ENCODE data around the gene NRCAM. TPM values are rescaled to one million over a fixed set of nuclear protein-coding genes. Genes with fewer than 3 reads are reported as not detected.
A peak's percentile ranks its signal among the peaks of the same experiment; 100 is the strongest.

The NRCAM gene
- total RNA-seq, 1 experiment from 2014 or later: 19.2 TPM

DNA sequence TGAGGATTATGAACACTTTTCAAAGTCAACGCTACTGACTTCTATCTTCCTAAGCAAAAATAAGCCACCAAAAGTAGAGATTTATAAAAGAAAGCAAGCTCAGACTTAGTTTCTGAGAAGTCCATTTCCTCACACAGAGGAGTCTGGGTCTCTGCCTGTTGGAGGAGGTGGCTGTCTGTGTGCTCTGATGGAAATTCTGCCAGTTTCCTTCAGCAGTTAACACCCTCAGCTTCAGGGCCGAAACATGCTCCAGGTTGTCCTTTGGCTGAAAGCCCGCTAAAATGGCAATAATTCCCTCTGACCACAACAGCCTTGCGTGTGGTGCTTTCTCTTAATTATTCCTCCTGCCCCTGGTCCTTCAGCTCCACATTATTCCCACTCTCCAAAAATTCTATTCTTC is 198.3 kb downstream of the NRCAM start:
- no peak for DNase-seq (ENCODE audit: low read depth, low spot score)
- in situ Hi-C loops (cut with HindIII; ENCODE audit: low pct_unique_long_range_greater_than_20kb, low sequenced_read_pairs): no loop called here

DNA sequence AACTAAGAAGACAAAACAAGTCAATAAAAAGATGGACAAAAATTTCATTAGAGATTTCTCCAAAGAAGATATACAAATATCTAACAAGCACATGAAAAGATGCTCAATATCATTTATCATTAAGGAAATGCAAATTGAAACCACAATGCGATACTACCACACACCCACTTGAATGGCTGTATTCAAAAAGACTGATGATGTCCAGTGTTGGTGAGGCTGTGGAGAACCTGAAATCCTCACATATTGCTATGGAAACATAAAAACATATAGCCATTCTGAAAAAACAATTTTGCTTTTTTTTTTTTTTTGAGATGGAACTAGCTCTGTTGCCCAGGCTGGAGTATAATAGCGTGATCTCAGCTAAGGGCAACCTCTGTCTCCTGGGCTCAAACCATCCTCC is 202.0 kb downstream of the NRCAM start:
- in situ Hi-C loops (cut with HindIII; ENCODE audit: low pct_unique_long_range_greater_than_20kb, low sequenced_read_pairs): no loop called here

DNA sequence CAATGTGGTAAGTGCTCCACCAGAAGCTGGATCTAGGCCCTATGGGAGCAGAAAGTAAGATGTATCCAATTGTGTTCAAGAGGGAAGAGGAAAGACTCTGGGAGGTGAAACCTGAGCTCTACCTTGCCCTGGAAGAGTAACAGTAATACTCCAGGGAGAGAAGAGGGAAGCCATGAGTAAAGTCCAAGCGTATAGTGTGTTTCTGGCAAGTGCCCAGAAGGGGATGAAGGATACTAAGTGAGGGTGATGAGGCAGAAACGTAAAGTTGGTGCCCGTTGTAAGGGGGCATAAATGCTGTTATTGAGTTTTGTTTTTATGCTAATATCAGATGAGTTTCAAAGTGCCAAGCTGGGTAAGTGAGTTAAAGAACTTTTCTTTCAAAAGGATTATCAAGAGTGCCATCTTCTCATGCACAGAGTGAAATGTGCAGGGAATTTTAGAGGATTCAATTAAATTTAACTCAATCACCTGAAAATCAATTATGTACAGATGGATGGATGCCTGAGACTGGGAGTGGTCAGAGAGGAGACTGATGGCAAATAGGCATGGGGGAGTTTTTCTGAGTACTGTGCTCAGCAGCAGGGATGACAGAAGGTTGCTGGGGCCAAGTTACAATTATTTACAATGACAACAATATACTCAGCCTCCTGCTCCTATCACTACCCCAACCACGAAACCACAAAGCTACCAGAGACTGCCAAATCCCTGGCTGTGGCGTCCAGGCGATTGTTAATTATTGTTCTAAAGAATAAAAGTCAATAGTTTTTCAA is 202.8 kb downstream of the NRCAM start:
- in situ Hi-C loops (cut with HindIII; ENCODE audit: low pct_unique_long_range_greater_than_20kb, low sequenced_read_pairs): no loop called here

More for the DNA sequence above, 202.0 kb downstream of the NRCAM start:
- DNase-seq (ENCODE audit: low read depth, low spot score): no peak

DNA sequence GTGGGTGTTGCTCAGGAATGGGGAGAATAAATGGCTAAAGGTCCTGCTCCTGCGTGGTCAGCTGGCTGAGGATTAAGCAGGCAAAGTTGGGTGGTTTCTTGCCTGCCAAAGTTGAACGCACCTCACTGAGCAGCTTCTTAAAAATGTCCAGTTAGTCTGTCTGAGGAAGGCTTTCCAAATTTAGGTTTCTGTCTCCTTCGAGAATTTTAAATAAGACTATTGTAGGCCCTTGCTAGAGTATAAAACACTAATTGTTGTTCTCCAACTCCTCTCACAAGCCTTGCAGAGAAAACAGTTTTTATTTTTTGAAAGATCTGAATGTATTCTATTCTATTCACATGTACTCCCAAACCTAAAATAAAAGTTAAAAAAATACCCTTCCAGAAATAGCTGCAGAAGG is 204.1 kb downstream of the NRCAM start:
- DNase-seq (ENCODE audit: low read depth, low spot score): peak; percentile 68
- in situ Hi-C loops (cut with HindIII; ENCODE audit: low pct_unique_long_range_greater_than_20kb, low sequenced_read_pairs): no loop called here

More for the DNA sequence above, 202.8 kb downstream of the NRCAM start:
- no peak for DNase-seq (ENCODE audit: low read depth, low spot score)

DNA sequence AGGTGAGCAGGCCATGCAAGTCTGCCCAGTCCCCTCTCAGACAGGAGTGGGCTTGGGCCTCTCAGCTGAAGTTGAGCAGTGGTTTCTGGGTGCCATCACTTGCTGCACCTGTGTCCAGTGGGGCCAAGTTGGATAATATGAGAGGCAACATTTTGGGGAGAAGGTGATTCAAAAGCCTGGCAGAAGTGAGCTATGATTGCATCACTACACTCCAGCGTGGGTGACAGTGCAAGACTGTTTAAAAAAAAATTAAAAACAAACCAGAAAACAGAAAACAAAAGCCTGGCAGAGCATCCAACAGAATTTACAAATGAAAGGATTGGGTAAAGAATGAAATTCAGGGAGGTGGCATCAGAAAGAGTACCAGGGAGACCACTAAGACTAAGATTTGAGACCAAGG is 204.5 kb downstream of the NRCAM start:
- DNase-seq (ENCODE audit: low read depth, low spot score): no peak
- in situ Hi-C loops (cut with HindIII; ENCODE audit: low pct_unique_long_range_greater_than_20kb, low sequenced_read_pairs): no loop called here

DNA sequence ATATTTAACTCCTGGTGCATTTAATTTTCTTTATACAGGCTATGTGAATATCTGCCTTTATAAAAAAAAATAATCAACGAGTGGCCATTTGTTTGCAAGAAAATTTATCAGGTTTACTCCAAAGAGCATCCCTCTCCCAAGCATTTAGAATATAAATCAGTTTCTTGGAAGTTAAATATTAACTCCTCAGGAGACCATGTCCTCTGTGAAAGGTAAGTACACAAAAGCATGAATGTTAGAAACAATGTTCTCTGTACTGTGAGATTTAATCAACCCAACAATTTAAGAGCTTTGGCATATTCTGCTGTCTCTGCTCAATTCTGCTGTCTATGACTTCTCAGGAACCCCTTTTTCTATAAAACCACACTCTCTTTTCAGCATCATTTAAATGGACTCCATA is 206.8 kb downstream of the NRCAM start:
- in situ Hi-C loops (cut with HindIII; ENCODE audit: low pct_unique_long_range_greater_than_20kb, low sequenced_read_pairs): no loop called here

DNA sequence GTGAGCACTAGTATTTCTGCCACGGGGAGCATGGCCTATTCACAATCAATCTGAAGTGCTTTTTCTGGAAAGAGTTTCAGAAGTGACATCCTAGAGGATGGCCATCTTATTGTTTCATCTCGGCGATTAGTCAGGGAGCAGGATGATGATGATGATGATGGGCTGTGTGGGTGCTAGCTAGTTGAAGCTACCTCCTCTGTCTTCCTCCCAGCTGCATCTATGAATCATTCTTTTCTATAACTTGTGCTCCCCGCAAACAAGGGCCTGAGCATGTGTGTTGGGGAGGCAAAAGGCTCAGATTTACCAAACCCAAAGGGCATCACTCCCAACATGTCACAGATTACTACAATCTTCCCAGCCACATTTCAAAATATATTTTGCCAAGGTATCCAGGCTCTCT is 207.4 kb downstream of the NRCAM start:
- no peak for DNase-seq (ENCODE audit: low read depth, low spot score)
- in situ Hi-C loops (cut with HindIII; ENCODE audit: low pct_unique_long_range_greater_than_20kb, low sequenced_read_pairs): no loop called here

More for the DNA sequence above, 206.8 kb downstream of the NRCAM start:
- DNase-seq (ENCODE audit: low read depth, low spot score): no peak

DNA sequence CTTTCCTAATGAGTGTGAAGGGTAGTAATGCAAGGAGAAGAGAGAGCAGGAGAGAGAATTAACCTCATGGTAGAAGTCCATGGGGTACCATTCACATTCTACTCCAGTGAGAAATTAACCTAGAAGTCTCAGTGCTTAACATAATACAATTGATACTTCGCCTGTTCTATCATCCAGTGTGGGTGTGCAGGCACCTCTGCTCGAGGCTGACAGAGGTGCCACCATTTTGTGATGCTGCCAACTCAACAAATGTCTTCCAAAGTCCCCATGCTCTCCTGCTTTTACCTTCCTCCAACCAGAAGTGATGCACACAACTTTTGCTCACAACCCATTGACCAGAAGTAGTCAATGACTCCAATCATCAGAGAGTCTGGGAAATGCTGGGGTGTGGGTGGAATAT is 207.8 kb downstream of the NRCAM start:
- no peak for DNase-seq (ENCODE audit: low read depth, low spot score)
- in situ Hi-C loops (cut with HindIII; ENCODE audit: low pct_unique_long_range_greater_than_20kb, low sequenced_read_pairs): no loop called here

DNA sequence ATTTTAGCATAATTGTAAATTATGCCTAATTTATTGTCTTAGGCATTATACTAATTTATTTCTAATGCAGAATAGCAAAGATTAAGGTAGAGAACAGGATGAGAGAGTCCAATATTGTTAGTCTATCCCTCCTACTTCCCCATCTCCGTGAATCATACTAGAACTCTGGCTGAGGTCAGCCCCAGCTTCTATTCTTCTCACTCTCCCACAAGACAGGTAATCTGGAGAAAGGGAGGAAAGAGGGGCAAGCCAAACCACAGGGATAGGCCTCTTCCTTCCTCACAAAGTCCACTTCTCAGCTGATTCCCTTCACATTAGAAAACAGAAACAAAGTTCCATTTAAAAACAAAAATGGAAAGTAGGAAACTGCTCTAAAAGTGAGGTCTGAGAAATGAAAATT is 208.6 kb downstream of the NRCAM start:
- in situ Hi-C loops (cut with HindIII; ENCODE audit: low pct_unique_long_range_greater_than_20kb, low sequenced_read_pairs): no loop called here
- DNase-seq (ENCODE audit: low read depth, low spot score): no peak

DNA sequence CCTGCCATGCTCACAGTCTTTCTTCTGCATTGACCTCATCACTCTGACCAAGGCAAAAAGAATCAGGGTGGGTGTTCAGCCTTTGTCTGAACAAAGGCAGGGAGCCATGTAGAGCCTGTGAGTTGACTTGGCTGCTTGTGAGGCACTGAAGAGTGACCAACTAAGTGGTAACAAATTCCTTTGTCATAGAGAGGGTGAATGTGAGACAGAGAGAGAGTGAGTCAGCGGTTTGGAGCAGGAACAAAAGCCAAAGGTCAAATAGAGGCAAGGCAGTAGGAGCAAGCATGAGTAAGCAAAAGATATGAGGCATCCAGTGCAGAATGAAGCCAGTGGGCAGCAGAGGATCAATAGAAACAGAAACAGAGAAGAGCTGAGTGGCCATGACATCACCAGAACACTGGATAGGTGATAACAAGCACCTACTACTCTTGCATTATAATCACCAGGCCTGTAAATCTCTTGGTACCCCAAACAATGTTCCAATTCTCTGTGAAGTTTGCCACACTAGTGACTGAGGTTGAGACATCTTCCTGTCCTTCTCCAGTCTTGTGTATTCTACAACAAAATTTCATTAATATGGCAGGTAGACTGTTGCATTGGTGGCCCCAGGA is 209.9 kb downstream of the NRCAM start:
- peak; percentile 38 for DNase-seq (ENCODE audit: low read depth, low spot score)
- in situ Hi-C loops (cut with HindIII; ENCODE audit: low pct_unique_long_range_greater_than_20kb, low sequenced_read_pairs): no loop called here

DNA sequence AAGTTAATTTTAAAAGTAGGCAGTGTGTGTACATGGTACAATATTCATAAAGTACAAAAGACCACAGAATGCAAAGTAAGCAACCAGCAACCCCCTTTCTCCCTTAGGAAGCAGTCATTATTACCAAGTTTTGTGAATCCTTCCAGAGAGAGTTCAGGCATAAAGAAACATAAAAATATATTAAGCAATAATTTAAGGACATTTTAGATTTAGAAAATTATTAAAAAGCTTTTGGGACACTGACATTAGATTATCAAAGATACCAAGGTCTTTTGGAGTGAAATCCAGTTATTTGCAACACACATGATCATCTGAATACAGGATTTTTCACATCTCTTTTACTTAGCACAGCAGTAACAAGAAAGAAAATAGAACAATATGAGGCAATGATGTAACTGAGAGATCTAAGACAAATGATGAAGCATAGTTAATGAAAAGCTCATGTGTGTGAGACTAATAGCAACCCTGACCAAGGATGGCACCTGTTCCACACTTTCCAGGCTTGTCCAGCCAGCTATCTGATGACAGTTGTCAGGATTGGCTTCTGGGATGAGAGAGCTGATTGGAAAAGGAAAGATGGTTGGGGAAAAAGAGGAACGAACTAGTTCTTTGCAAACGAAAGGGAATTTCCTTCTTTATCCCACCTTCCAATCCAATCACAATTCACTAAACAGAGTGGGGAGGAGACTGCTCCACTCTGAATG is 210.6 kb downstream of the NRCAM start:
- no peak for DNase-seq (ENCODE audit: low read depth, low spot score)
- in situ Hi-C loops (cut with HindIII; ENCODE audit: low pct_unique_long_range_greater_than_20kb, low sequenced_read_pairs): no loop called here

DNA sequence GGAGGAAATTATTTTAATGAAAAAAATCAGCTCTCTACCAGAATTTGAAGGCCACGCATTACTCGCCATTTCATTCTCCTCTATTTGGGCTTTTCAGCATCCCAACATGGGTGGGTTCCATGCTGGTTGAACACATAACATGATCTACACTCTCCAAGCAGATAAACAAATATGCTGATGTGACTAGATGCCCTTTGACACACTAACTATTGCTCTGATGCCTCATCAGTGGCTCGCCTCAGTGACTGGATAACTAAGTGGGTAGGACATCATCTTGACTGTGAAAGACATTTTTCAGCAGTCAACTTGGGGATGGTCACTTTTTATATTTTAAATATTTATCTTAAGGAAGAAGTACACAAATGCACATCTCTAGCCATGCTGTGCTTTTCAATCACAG is 212.1 kb downstream of the NRCAM start:
- in situ Hi-C loops (cut with HindIII; ENCODE audit: low pct_unique_long_range_greater_than_20kb, low sequenced_read_pairs): no loop called here
- no peak for DNase-seq (ENCODE audit: low read depth, low spot score)

DNA sequence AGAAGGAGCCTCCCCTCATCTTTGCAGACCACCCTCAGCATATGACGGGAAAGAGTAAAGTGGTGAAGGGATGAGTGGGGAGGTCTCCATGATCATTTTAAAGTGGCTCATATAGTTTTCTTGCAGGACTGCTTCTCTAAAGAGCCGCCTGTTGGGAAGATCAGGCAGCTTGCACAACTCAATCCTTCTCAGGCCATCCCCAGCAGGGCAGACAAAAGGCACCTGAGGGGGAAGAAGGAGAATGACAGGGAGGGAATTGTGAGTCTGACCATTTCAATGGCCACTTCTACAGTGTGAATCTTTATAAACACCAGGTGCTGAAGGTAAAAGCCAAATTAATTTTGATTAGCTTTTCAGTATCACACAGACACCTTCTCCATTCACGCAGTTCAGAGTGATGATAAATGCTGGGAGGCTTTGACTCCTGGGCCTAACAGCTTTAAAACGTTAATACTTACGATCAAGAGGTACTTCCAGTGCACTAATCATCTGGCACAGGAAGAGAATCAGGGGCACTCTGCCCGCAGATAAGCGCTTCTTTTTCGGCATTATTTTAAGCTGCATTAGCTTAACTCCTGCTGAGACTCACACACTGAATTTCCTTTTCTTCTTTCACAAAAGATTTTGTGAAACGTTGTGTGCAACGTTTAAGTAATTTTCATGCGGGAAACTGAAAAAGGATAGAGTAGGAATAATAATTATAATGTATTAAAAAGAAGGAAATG is 216.6 kb downstream of the NRCAM start:
- in situ Hi-C loops (cut with HindIII; ENCODE audit: low pct_unique_long_range_greater_than_20kb, low sequenced_read_pairs): no loop called here

DNA sequence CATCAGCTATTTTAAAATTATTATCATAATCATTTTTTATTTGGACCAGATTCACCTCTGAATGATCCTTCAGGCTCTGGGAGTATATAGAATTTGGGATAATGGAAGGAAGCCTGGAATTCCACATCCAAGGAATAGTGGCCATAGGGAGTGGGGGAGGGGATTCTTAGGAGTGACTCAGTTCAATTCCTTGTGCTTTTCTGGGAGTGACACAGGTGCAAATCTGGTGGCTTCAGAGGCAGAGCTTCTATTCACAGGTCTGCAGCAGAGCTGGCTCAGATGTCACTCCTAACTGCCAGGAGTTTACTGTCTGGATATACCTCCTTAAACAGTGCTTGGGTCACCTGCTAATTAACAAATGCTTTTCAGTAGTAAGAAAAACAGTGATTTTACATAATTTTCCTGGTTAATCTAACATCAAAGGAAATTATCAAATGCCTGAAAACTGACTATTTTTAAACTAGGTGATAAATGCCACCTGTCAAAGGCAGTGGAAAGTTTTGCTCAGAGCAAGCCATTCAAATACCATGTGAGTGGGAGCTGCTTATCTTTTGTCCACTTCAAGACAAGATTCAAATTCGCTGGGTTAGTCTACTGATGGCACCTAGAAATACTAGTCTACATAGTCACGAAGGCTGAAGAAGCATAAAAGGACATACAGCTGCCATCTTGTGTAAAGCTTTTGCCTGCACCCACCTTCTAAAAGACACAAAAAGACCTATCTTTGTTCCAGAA is 219.4 kb downstream of the NRCAM start:
- in situ Hi-C loops (cut with HindIII; ENCODE audit: low pct_unique_long_range_greater_than_20kb, low sequenced_read_pairs): no loop called here
- no peak for DNase-seq (ENCODE audit: low read depth, low spot score)

More for the DNA sequence above, 216.6 kb downstream of the NRCAM start:
- DNase-seq (ENCODE audit: low read depth, low spot score): no peak

DNA sequence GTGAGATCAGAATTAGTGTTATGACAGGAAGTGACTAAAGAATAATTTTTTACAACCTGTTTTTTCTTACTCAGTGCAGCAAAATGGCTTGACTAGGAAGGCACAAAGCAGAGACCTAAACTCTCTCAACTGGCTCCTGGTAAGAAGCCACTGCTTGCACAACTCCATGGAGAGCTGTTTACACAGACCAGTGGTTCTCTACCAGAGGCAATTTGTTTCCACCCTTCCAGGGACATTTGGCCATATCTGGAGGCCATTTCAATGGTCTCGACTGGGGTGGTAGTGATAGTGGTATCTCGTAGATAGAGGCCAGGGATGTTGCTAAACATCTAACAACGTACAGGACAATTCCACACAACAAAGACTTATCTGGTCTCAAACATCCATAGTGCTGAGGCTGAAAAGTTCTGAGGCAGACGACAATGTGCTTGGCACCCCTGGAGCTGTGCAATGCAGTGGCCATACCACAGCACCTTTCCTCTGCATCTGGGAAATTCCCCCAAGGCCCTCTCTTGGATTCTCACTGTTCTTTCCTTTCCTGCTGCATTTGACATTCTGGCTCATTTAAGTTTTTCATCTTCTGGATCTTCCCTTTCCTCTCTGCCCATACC is 220.7 kb downstream of the NRCAM start:
- in situ Hi-C loops (cut with HindIII; ENCODE audit: low pct_unique_long_range_greater_than_20kb, low sequenced_read_pairs): no loop called here
- DNase-seq (ENCODE audit: low read depth, low spot score): no peak

DNA sequence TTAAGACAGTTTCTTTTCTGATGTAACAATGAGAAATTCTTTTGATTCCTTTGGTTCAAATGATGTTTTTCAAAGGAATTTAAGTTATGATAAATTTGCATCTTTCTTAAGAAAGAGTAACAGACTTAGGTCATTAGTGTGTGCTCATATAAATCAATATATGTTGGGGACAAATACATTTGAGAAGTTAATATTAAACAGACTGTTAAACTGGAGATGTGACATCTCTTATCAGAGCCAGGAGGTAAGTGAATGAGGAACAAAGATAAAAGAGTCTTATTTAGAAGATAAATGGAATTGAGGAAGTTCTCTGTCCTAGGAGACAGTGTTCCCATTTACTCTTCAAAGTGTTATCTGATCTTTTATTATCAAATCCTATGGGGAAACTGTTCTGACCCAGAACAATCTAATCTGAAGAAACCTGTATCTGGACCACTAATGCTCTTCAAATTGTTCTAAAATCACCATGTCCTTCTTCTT is 221.2 kb downstream of the NRCAM start:
- no peak for DNase-seq (ENCODE audit: low read depth, low spot score)
- in situ Hi-C loops (cut with HindIII; ENCODE audit: low pct_unique_long_range_greater_than_20kb, low sequenced_read_pairs): no loop called here

DNA sequence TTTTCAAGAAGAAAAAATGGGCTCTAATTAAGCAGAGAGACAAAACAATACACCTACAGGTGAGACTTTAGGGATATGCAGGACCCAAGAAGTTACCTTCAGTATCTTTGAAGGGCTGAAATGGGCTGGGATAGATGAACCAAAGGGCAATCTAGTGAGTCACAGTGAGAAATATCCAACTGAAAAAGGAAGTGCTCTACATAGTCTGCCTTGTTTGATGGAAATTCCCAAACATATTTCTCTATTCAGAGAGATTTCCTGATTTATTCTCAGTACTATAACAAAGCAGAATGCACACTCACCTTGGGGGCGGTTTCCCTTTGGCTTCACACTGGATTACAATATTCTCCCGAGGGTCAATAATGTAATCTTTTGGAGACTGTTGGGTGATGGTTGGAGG is 222.0 kb downstream of the NRCAM start:
- in situ Hi-C loops (cut with HindIII; ENCODE audit: low pct_unique_long_range_greater_than_20kb, low sequenced_read_pairs): no loop called here

More for the DNA sequence above, 222.0 kb downstream of the NRCAM start:
- no peak for DNase-seq (ENCODE audit: low read depth, low spot score)

Data from SK-MEL-5 (cell line).